ENCODE data around the gene RITA1. TPM values are rescaled to one million over a fixed set of nuclear protein-coding genes. Genes with fewer than 3 reads are reported as not detected.

The RITA1 gene
- total RNA-seq, 1 donor = 22.4 TPM

GRCh38 chr12:113145720-113146551, 39.6 kb upstream of the RITA1 start:
- TF ChIP-seq CTCF (IDR thresholded peaks at IDR 0.05; ENCODE audit: extremely low read depth, low read depth, low read length) = no peak
- peaks cover 6% of the 10 kb centered on the region for H3K4me1 ChIP-seq (ENCODE audit: insufficient read depth, low read length)
- H3K27ac ChIP-seq (ENCODE audit: low read depth, low read length) = no peak overlapping the region
- no peak overlapping the region for H3K4me2 ChIP-seq (ENCODE audit: insufficient read depth, low read length)
- H4K20me1 ChIP-seq (ENCODE audit: insufficient read depth, low read length) = no peaks in the 10 kb centered on the region
- H3K4me3 ChIP-seq (ENCODE audit: insufficient read depth, low read length) = no peak overlapping the region
- H3K9me3 ChIP-seq (ENCODE audit: low read depth, low read length) = no peaks in the 10 kb centered on the region
- H3K79me2 ChIP-seq (ENCODE audit: insufficient read depth, low read length) = no peaks in the 10 kb centered on the region
- no peak overlapping the region for H2AFZ ChIP-seq (ENCODE audit: low read length)
- H3K36me3 ChIP-seq (ENCODE audit: insufficient read depth, low read length) = no peaks in the 10 kb centered on the region
- H3K27me3 ChIP-seq (ENCODE audit: insufficient read depth, low read length) = peaks cover 11% of the 10 kb centered on the region
- DNase-seq (ENCODE audit: insufficient read length, low spot score, missing footprints) = no peak

- Histone ChIP-seq H3K4me1 (ENCODE audit: insufficient read depth, low read length) (peaks cover 6% of the 10 kb centered on the region), H3K4me3 (ENCODE audit: insufficient read depth, low read length) (no peak overlapping the region), H2AFZ (ENCODE audit: low read length) (no peak overlapping the region), H3K4me2 (ENCODE audit: insufficient read depth, low read length) (no peak overlapping the region), H3K27me3 (ENCODE audit: insufficient read depth, low read length) (peaks cover 16% of the 10 kb centered on the region), H3K36me3 (ENCODE audit: insufficient read depth, low read length) (no peaks in the 10 kb centered on the region), H4K20me1 (ENCODE audit: insufficient read depth, low read length) (no peaks in the 10 kb centered on the region), H3K9me3 (ENCODE audit: low read depth, low read length) (no peaks in the 10 kb centered on the region), H3K79me2 (ENCODE audit: insufficient read depth, low read length) (no peaks in the 10 kb centered on the region), H3K27ac (ENCODE audit: low read depth, low read length) (no peak overlapping the region)
- no peak for TF ChIP-seq CTCF (IDR thresholded peaks at IDR 0.05; ENCODE audit: extremely low read depth, low read depth, low read length)
- no peak for DNase-seq (ENCODE audit: insufficient read length, low spot score, missing footprints)
Measured at GRCh38 chr12:113146999-113147398, 38.5 kb upstream of the RITA1 start.

GRCh38 chr12:113149361-113150150, 36.0 kb upstream of the RITA1 start, which contains the start of gene CFAP73:
Gene CFAP73, plus strand, starts transcription at chr12:113149724. Its CDS starts 134 bp downstream, at chr12:113149858.
- Histone ChIP-seq H3K27me3 (ENCODE audit: insufficient read depth, low read length) (peaks cover 36% of the 10 kb centered on the region), H3K4me1 (ENCODE audit: insufficient read depth, low read length) (peaks cover 6% of the 10 kb centered on the region), H3K36me3 (ENCODE audit: insufficient read depth, low read length) (no peaks in the 10 kb centered on the region), H3K27ac (ENCODE audit: low read depth, low read length) (no peak within 1 kb of the TSS), H3K4me2 (ENCODE audit: insufficient read depth, low read length) (peak within 1 kb of the TSS; percentile 58), H3K79me2 (ENCODE audit: insufficient read depth, low read length) (no peaks in the 10 kb centered on the region), H3K4me3 (ENCODE audit: insufficient read depth, low read length) (peak within 1 kb of the TSS; percentile 26), H4K20me1 (ENCODE audit: insufficient read depth, low read length) (no peaks in the 10 kb centered on the region), H2AFZ (ENCODE audit: low read length) (no peak within 1 kb of the TSS), H3K9me3 (ENCODE audit: low read depth, low read length) (no peaks in the 10 kb centered on the region)
- no peak for TF ChIP-seq CTCF (IDR thresholded peaks at IDR 0.05; ENCODE audit: extremely low read depth, low read depth, low read length)
- DNase-seq (ENCODE audit: insufficient read length, low spot score, missing footprints) = peak; percentile 96

- no peaks in the 10 kb centered on the region for H4K20me1 ChIP-seq (ENCODE audit: insufficient read depth, low read length)
- H3K4me3 ChIP-seq (ENCODE audit: insufficient read depth, low read length) = no peak overlapping the region
- no peak for DNase-seq (ENCODE audit: insufficient read length, low spot score, missing footprints)
- no peak for TF ChIP-seq CTCF (IDR thresholded peaks at IDR 0.05; ENCODE audit: extremely low read depth, low read depth, low read length)
- no peak overlapping the region for H3K27ac ChIP-seq (ENCODE audit: low read depth, low read length)
- peaks cover 49% of the 10 kb centered on the region for H3K27me3 ChIP-seq (ENCODE audit: insufficient read depth, low read length)
- H3K79me2 ChIP-seq (ENCODE audit: insufficient read depth, low read length) = no peaks in the 10 kb centered on the region
- no peak overlapping the region for H3K4me2 ChIP-seq (ENCODE audit: insufficient read depth, low read length)
- H3K36me3 ChIP-seq (ENCODE audit: insufficient read depth, low read length) = no peaks in the 10 kb centered on the region
- H3K4me1 ChIP-seq (ENCODE audit: insufficient read depth, low read length) = peaks cover 6% of the 10 kb centered on the region
- no peaks in the 10 kb centered on the region for H3K9me3 ChIP-seq (ENCODE audit: low read depth, low read length)
- H2AFZ ChIP-seq (ENCODE audit: low read length) = no peak overlapping the region
Measured at GRCh38 chr12:113151655-113152054, 33.9 kb upstream of the RITA1 start.

All from osteoblast (primary cell).